Fibroblast of villous mesenchyme (primary cell): ENCODE measurements around the gene PARD6B. TPM values are rescaled to one million over a fixed set of nuclear protein-coding genes. Genes with fewer than 3 reads are reported as not detected.

ENCODE experiments used
- DNase-seq: peaks from one replicate; pipeline ENCODE4 v3.0.0-alpha.2; 2010; ENCODE audit warnings: low read depth
- H3K4me3 ChIP-seq: 2 replicates; pipeline ENCODE4 v1.5.1; 2011; ENCODE audit warnings: low read depth, mild to moderate bottlenecking, low read length
- total RNA-seq: library from RNA; depleted of rRNA; stranded (reverse); fragments of >200 nt; gene quantifications from 2 replicates; pipeline ENCODE4 v1.2.3, GENCODE V29; 2012
- TF ChIP-seq, protein P1 (sequence below): IDR thresholded peaks from 2 replicates; pipeline ENCODE4 v1.5.1; 2012; ENCODE audit warnings: low read depth, mild to moderate bottlenecking, low read length; ENCODE audit not compliant: insufficient read depth

Gene PARD6B
- total RNA-seq, 1 donor = 6.5 TPM

GRCh38 chr20:50729901-50730764, 1.2 kb upstream of the PARD6B start:
- peak; percentile 38 for DNase-seq
- H3K4me3 ChIP-seq = peak overlapping the region; percentile 73
- TF ChIP-seq, protein P1, sequence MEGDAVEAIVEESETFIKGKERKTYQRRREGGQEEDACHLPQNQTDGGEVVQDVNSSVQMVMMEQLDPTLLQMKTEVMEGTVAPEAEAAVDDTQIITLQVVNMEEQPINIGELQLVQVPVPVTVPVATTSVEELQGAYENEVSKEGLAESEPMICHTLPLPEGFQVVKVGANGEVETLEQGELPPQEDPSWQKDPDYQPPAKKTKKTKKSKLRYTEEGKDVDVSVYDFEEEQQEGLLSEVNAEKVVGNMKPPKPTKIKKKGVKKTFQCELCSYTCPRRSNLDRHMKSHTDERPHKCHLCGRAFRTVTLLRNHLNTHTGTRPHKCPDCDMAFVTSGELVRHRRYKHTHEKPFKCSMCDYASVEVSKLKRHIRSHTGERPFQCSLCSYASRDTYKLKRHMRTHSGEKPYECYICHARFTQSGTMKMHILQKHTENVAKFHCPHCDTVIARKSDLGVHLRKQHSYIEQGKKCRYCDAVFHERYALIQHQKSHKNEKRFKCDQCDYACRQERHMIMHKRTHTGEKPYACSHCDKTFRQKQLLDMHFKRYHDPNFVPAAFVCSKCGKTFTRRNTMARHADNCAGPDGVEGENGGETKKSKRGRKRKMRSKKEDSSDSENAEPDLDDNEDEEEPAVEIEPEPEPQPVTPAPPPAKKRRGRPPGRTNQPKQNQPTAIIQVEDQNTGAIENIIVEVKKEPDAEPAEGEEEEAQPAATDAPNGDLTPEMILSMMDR = no peak

DNA sequence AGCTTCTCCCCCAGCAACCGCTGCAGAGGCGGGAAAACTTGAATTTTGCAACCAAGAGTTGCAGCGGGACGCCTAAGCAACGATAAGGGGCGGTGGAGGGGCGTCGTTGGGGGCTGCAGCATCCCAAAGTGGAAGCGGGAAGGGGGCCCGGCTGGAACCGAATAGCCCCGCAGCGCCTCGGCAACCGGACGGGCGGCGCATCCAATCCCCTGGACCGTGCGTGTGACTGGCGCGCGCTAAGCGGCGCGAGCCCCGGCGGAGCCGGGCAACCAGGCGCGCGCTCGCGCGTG, 670 bp upstream of the PARD6B start:
- peak overlapping the region; percentile 73 for H3K4me3 ChIP-seq
- TF ChIP-seq, protein P1 = no peak
- DNase-seq = no peak

DNA sequence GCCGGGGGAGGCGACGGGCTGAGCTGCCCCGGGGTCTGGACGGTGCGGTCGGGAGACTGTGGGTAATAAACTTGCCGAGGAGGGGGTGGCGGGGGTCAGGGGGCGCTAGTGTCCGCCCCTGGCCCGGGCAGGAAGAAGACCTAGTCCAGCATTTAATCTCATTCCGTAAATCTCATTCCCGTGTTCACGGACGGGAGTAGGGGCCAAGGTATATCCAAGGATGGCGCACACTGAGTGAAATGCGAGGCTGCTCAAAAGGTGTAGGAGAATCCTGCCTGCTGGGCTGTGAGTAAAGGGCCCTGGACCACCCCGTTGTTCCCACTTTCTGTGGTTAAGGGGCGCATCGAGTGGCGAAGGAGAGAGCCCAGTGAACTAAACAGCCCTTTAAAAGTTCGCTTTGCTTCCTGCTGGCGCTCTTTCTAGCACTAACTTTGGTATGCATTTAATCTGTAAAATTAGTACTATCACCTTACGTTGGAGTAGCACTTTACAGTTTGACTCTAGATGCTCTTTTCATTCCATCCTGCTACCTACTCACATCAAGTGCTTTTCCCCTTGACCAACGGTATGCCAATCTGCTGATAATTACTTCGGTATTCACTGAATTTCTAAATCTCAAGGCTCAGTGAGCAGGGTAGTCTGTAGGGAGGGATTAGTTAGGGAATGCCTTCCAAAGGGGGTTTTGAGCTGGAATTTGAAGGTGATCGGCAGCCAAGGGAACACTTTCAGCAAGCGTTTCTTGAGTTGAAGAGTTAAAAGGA, 730 bp downstream of the PARD6B start:
- no peak for DNase-seq
- TF ChIP-seq, protein P1 = no peak
- H3K4me3 ChIP-seq = peak overlapping the region; percentile 73

GRCh38 chr20:50733644-50734349, 2.4 kb downstream of the PARD6B start:
- TF ChIP-seq, protein P1 = no peak
- no peak for DNase-seq
- H3K4me3 ChIP-seq = no peak overlapping the region

DNA sequence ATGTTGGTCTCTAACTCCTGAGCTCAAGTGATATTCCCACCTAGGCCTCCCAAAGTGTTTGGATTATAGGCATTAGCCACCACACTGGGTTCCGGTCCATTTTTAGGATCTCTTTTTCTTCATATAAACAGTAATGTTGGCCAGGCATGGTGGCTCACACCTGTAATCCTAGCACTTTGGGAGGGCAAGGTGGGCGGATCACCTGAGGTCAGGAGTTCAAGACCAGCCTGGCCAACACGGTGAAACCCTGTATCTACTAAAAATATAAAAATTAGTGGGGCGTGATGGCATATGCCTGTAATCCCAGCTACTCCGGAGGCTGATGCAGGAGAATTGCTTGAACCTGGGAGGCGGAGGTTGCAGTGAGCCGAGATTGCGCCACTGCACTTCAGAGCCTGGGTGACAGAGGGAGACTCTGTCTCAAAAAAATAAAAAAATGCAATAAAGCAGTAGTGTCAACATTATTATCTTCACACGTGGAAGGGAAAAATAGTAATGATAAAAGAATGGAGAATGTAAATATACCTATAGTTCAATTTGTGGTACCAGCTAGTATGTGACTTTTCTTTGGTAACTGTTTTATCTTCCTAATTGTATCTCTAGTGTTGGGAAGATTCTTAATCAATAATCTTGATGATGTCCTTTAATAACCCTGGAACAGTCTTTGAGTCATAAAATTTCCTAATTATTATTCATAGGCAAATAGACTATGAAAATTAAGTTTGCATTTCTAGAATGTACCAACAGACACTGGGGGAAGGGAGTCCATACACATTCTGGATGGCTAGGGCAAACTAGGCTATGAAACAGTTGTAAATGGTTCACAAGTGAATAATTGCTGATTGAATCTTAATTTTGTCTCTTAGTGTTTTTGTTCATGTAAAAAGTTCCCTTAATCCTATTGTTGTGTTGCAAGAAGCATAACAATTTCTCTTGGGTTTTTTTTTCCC, 3.6 kb downstream of the PARD6B start:
- no peak overlapping the region for H3K4me3 ChIP-seq
- TF ChIP-seq, protein P1 = no peak
- DNase-seq = no peak

DNA sequence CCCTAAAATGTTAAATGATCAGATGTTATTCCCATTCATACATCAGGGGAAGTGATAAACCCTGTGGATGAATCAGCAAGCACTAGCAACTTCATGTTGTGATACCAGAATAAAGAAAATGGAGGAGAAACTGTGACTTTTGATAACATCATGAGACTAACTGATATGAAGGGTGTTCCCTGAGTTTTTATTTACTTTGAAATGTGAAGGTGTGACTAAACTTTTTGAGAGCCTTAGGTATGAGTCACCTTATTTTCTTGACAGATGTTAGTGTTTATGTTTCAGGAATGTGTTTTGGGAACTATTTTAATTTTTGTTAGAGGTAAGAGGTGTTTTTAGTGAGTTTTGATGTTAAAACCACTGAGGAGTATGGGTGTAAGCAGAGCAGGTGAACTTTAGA, 4.4 kb downstream of the PARD6B start:
- TF ChIP-seq, protein P1 = no peak
- no peak for DNase-seq
- no peak overlapping the region for H3K4me3 ChIP-seq
